ENCODE results near the gene ZNF385B. TPM values are rescaled to one million over a fixed set of nuclear protein-coding genes. Genes with fewer than 3 reads are reported as not detected.

ZNF385B gene
- total and polyA plus RNA-seq, 5 experiments from 2014 or later: not detected

GRCh38 chr2:179543361-179543901 lies 318.0 kb downstream of the ZNF385B start:
- DNase-seq (no peak), ATAC-seq (no peak)
- Mint-ChIP-seq H3K9me3 (peaks cover 0 to 14% (median 6%) of the 10 kb centered on the region in 9 donors), H3K27ac (no peak overlapping the region), H3K4me1 (no peaks in the 10 kb centered on the region), H3K4me3 (no peak overlapping the region), H3K27me3 (peaks cover 0 to 1% (median 0%) of the 10 kb centered on the region in 5 donors), H3K36me3 (no peaks in the 10 kb centered on the region)
- POLR2A ChIA-PET: no interaction called here

- no peak for DNase-seq
- no peak overlapping the region for H3K27ac Mint-ChIP-seq
- H3K9me3 Mint-ChIP-seq: peaks cover 0 to 14% (median 8%) of the 10 kb centered on the region in 9 donors
- no peaks in the 10 kb centered on the region for H3K27me3 Mint-ChIP-seq
- H3K4me3 Mint-ChIP-seq: no peak overlapping the region
- ATAC-seq: no peak
- POLR2A ChIA-PET: no interaction called here
- no peaks in the 10 kb centered on the region for H3K36me3 Mint-ChIP-seq
- no peaks in the 10 kb centered on the region for H3K4me1 Mint-ChIP-seq
Measured at GRCh38 chr2:179541586-179541985, 319.8 kb downstream of the ZNF385B start.

DNA sequence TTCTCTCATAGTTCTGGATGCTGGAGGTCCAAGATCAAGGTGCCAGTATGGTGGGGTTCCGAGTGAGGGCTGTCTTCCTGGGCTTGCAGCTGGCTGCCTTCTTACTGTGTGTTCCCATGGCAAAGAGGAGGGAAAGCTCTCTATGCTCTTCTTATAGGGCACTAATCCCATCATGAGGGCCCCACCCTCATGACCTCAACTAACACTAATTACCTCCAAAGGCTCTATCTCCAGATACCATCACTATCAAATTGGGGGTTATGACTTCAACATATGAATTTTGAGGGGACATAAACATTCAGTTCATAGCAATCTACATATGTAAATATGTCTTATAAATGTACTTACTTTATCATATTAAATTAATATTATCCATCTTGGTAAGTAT lies 322.3 kb downstream of the ZNF385B start:
- Mint-ChIP-seq H3K36me3 (no peaks in the 10 kb centered on the region), H3K4me3 (no peak overlapping the region), H3K27ac (no peak overlapping the region), H3K27me3 (peaks cover 0 to 3% (median 0%) of the 10 kb centered on the region in 5 donors), H3K4me1 (no peaks in the 10 kb centered on the region), H3K9me3 (peaks cover 0 to 14% (median 8%) of the 10 kb centered on the region in 9 donors)
- no peak for ATAC-seq
- POLR2A ChIA-PET: no interaction called here
- DNase-seq: no peak

DNA sequence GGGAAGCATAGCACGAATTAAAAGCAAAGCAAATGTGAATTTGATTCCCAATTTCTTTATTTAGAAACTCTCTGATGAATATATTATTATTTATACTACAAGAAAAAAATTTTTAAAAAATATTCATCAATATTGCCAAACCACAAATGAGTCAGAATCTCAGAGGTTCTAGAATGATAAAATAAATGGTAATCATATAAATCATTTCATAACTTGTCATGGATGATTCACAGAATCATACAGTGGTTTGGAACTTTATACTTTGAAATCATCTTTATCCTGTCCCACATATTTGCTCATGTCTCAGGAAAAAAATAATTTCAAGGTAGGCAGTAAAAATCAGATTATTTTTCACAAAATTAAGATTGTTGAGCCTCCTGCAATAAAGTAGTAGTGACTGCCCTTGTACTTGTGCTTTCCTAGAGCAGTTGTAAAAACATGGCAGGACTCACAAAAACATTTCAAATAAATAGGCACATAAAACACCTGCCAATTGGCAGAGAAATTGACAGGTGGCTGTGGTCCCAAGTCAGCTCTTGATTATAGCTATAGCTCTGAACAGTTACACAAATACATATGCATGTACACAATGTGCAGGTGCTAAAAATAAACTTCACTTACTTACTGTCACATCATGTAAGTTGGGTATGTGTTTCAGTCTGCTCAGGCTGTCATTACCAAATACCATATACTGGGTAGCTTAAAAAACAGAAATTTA lies 322.8 kb downstream of the ZNF385B start:
- Mint-ChIP-seq H3K9me3 (peaks cover 0 to 14% (median 8%) of the 10 kb centered on the region in 9 donors), H3K4me3 (no peak overlapping the region), H3K27me3 (peaks cover 0 to 8% (median 0%) of the 10 kb centered on the region in 5 donors), H3K36me3 (no peaks in the 10 kb centered on the region), H3K4me1 (no peaks in the 10 kb centered on the region), H3K27ac (no peak overlapping the region)
- POLR2A ChIA-PET: no interaction called here
- no peak for DNase-seq
- no peak for ATAC-seq

DNA sequence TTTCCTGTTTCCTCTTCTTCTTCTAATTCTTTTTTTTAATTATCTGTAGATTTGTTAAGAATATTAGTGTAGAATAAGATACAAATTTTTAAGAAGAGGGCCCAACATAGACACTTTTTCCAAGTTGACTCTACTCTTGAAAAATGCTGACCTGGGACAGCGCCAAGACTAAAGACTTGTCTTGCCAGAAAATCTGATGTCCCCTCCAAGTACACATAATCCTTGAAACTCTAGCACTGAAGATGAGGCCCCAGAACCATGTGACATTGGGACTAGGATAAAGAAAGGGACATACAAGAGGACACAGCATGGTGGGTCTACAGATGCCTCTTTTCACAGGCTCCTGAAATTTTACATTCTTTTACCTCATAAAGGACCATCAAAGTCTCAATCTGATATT lies 325.2 kb downstream of the ZNF385B start:
- H3K27me3 Mint-ChIP-seq: peaks cover 0 to 9% (median 0%) of the 10 kb centered on the region in 5 donors
- POLR2A ChIA-PET: no interaction called here
- peaks cover 0 to 10% (median 7%) of the 10 kb centered on the region in 9 donors for H3K9me3 Mint-ChIP-seq

GRCh38 chr2:179533875-179534274 lies 327.5 kb downstream of the ZNF385B start:
- Mint-ChIP-seq H3K36me3 (no peaks in the 10 kb centered on the region), H3K27ac (no peak overlapping the region), H3K4me3 (no peak overlapping the region), H3K9me3 (peaks cover 0 to 5% (median 1%) of the 10 kb centered on the region in 9 donors), H3K4me1 (no peaks in the 10 kb centered on the region), H3K27me3 (peaks cover 0 to 9% (median 0%) of the 10 kb centered on the region in 5 donors)
- POLR2A ChIA-PET: no interaction called here
- DNase-seq (no peak), ATAC-seq (no peak)

More for the DNA sequence above, 325.2 kb downstream of the ZNF385B start:
- ATAC-seq (no peak), DNase-seq (no peak)
- no peaks in the 10 kb centered on the region for H3K4me1 Mint-ChIP-seq
- no peaks in the 10 kb centered on the region for H3K36me3 Mint-ChIP-seq
- H3K27ac Mint-ChIP-seq: no peak overlapping the region
- no peak overlapping the region for H3K4me3 Mint-ChIP-seq

GRCh38 chr2:179532863-179533278 lies 328.5 kb downstream of the ZNF385B start:
- no peaks in the 10 kb centered on the region for H3K4me1 Mint-ChIP-seq
- peaks cover 0 to 9% (median 0%) of the 10 kb centered on the region in 5 donors for H3K27me3 Mint-ChIP-seq
- no peak for DNase-seq
- POLR2A ChIA-PET: no interaction called here
- no peak overlapping the region for H3K4me3 Mint-ChIP-seq
- ATAC-seq: no peak
- H3K36me3 Mint-ChIP-seq: no peaks in the 10 kb centered on the region
- H3K9me3 Mint-ChIP-seq: peaks cover 0 to 4% (median 0%) of the 10 kb centered on the region in 9 donors
- no peak overlapping the region for H3K27ac Mint-ChIP-seq

DNA sequence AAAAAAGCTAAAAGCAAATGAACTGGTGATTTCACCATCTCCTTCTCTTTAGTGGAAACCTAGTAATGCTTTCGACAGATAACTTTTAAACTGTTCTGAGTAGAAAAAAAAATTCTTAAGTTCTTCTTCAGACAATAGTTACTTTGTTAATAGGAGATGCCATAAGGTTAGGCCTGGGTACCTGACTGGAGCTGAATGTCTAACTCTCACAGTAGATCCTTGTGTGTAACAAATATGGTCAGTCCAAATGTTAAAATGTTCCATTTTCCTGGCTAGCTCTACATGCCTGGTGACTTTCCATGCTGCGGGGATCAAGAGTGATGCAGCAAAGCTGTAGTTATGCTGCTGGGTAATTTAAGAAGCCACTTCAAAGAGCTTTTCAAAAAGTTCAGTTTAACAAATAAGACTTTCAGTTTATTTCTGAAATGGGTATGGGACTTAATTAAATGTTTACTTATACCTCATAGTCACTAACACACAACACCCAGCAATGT lies 332.8 kb downstream of the ZNF385B start:
- H3K4me1 Mint-ChIP-seq: no peaks in the 10 kb centered on the region

DNA sequence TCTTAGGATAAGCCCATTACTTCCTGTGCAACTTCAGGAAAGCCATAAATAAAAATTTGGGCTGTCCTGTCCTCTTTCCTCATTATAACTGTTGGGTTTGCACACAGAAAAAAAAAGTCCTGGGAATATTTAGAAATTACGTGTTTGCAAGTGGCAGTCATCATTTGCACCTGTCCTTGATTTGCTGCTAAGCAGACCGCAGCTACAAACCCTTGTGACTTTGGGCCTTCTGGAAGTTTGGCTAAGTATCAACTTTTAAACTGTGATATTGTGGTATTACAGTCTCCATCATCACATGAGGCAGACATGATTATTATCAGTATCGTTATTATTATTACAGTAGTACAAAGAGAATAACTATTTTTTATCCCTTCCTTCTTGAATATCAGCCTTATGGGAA lies 336.1 kb downstream of the ZNF385B start:
- ATAC-seq: no peak
- DNase-seq: no peak
- POLR2A ChIA-PET: no interaction called here
- Mint-ChIP-seq H3K27me3 (peaks cover 0 to 1% (median 0%) of the 10 kb centered on the region in 5 donors), H3K4me3 (no peak overlapping the region), H3K27ac (no peak overlapping the region), H3K9me3 (no peaks in the 10 kb centered on the region), H3K36me3 (no peaks in the 10 kb centered on the region), H3K4me1 (no peaks in the 10 kb centered on the region)

More for the DNA sequence above, 332.8 kb downstream of the ZNF385B start:
- Mint-ChIP-seq H3K27ac (no peak overlapping the region), H3K27me3 (peaks cover 0 to 1% (median 0%) of the 10 kb centered on the region in 5 donors), H3K9me3 (no peaks in the 10 kb centered on the region), H3K4me3 (no peak overlapping the region), H3K36me3 (no peaks in the 10 kb centered on the region)
- DNase-seq: no peak
- POLR2A ChIA-PET: no interaction called here
- ATAC-seq: no peak

DNA sequence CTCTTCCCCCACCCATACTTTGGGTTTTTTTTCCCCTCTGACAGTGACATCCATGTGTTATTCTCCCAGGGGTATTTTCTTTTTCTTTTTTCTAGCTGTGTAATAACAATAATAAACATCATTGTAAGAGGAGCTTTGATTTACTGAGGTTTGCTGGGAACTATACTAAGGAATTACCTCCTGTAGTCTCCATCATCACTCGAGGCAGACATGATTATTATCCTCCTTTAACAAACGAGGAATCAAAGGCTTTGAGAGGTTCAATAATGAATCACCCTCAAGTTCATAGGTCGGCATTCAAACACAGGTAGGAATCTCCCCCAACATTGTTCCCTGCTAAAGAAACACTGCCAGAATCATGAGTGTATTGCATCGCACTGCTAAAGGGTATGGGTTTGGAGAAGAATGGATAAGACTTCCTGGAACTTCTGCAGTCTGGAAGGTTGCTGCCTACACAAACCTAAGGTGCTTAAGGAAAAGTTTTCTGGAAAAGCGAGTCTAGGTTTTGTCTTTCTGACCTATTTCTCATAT lies 336.5 kb downstream of the ZNF385B start:
- H3K36me3 Mint-ChIP-seq: no peaks in the 10 kb centered on the region
- H3K4me3 Mint-ChIP-seq: no peak overlapping the region
- no peaks in the 10 kb centered on the region for H3K9me3 Mint-ChIP-seq
- POLR2A ChIA-PET: no interaction called here
- H3K27me3 Mint-ChIP-seq: peaks cover 0 to 1% (median 0%) of the 10 kb centered on the region in 5 donors
- no peaks in the 10 kb centered on the region for H3K4me1 Mint-ChIP-seq
- no peak for ATAC-seq
- no peak for DNase-seq
- H3K27ac Mint-ChIP-seq: no peak overlapping the region

- no peaks in the 10 kb centered on the region for H3K36me3 Mint-ChIP-seq
- H3K4me1 Mint-ChIP-seq: no peaks in the 10 kb centered on the region
- no peak overlapping the region for H3K4me3 Mint-ChIP-seq
- POLR2A ChIA-PET: no interaction called here
- DNase-seq (no peak), ATAC-seq (no peak)
- H3K9me3 Mint-ChIP-seq: no peaks in the 10 kb centered on the region
- H3K27ac Mint-ChIP-seq: no peak overlapping the region
- peaks cover 0 to 8% (median 2%) of the 10 kb centered on the region in 5 donors for H3K27me3 Mint-ChIP-seq
Measured at GRCh38 chr2:179521944-179522343, 339.5 kb downstream of the ZNF385B start.

GRCh38 chr2:179518830-179519229 lies 342.6 kb downstream of the ZNF385B start:
- no peak overlapping the region for H3K27ac Mint-ChIP-seq
- H3K4me3 Mint-ChIP-seq: no peak overlapping the region
- H3K27me3 Mint-ChIP-seq: peaks cover 0 to 8% (median 4%) of the 10 kb centered on the region in 5 donors
- ATAC-seq (no peak), DNase-seq (no peak)
- POLR2A ChIA-PET: no interaction called here
- no peaks in the 10 kb centered on the region for H3K4me1 Mint-ChIP-seq
- H3K36me3 Mint-ChIP-seq: no peaks in the 10 kb centered on the region
- H3K9me3 Mint-ChIP-seq: peaks cover 0 to under 1% (median 0%) of the 10 kb centered on the region in 9 donors

DNA sequence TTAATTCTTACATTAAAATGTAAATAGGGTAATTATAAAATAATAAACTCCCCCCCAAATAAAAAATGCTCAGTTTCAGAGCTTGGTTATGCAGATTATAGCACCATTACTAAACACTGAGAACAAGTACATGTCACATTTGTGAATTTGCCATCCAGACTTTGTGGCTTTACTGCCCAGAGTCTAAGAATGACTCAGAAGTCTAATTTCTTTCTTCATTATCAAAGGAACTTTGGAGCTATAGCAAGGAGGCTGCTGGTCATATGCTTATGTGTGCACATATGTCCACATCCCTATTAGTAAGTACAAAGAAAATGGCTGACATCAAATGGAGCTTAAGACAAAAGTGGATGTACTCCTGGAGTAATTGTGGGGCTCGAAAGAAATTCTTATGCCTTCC lies 348.2 kb downstream of the ZNF385B start:
- no peak for ATAC-seq

More for the DNA sequence above, 348.2 kb downstream of the ZNF385B start:
- no peak overlapping the region for H3K4me3 Mint-ChIP-seq
- H3K27me3 Mint-ChIP-seq: peaks cover 1 to 9% (median 2%) of the 10 kb centered on the region in 5 donors
- H3K27ac Mint-ChIP-seq: no peak overlapping the region
- H3K36me3 Mint-ChIP-seq: no peaks in the 10 kb centered on the region
- no peak for DNase-seq
- POLR2A ChIA-PET: no interaction called here
- peaks cover 0 to 5% (median 0%) of the 10 kb centered on the region in 9 donors for H3K9me3 Mint-ChIP-seq
- H3K4me1 Mint-ChIP-seq: no peaks in the 10 kb centered on the region
